WTC11 (cell line): ENCODE measurements around the gene TIAM2. TPM values are rescaled to one million over a fixed set of nuclear protein-coding genes. Genes with fewer than 3 reads are reported as not detected.

Experiments
- ATAC-seq: fragments of 200-7000 bp; cut with Tn5 transposase; 2 replicates; pipeline ENCODE4 v1.10.0; 2021; ENCODE audit warnings: mild to moderate bottlenecking, moderate library complexity
- CTCF ChIA-PET: fragments of 300-600 bp; sonication (Branson Sonifier 250); formaldehyde crosslinking; loops from one replicate; lab custom pipeline; 2021; ENCODE audit warnings: antibody characterized with exemption; lab: Charles Lee
- POLR2A ChIA-PET: fragments of 350-600 bp; sonication (Branson Sonifier 250); formaldehyde crosslinking; loops from one replicate; lab custom pipeline; 2021; ENCODE audit warnings: antibody characterized with exemption; lab: Charles Lee
- DNase-seq: peaks from one replicate; pipeline ENCODE4 v3.0.0; 2021; ENCODE audit warnings: low spot score
- H3K27ac Mint-ChIP-seq: 2 replicates; pipeline ENCODE4 v1.8.0; 2021; ENCODE audit warnings: mixed read lengths
- H3K27me3 Mint-ChIP-seq: 2 replicates; pipeline ENCODE4 v1.8.0; 2021; ENCODE audit warnings: low read depth, mild to moderate bottlenecking, moderate library complexity, mixed read lengths
- H3K36me3 Mint-ChIP-seq: 2 replicates; pipeline ENCODE4 v1.8.0; 2021; ENCODE audit warnings: mixed read lengths
- H3K4me1 Mint-ChIP-seq: 2 replicates; pipeline ENCODE4 v1.8.0; 2022; ENCODE audit warnings: mixed read lengths
- H3K4me3 Mint-ChIP-seq: 2 replicates; pipeline ENCODE4 v1.8.0; 2021; ENCODE audit warnings: mild to moderate bottlenecking, moderate library complexity, mixed read lengths
- H3K9me3 Mint-ChIP-seq: 2 replicates; pipeline ENCODE4 v1.8.0; 2021; ENCODE audit warnings: mixed read lengths
- EMX1 ChIP-seq: fragments of 250-450 bp; sonication (Bioruptor Pico); IDR thresholded peaks from 2 replicates; pipeline ENCODE4 v1.8.0; 2021; ENCODE audit warnings: mild to moderate bottlenecking
- ESRRA ChIP-seq: sonication (generic); formaldehyde crosslinking; IDR thresholded peaks from 2 replicates; pipeline ENCODE4 v1.8.1; 2022; ENCODE audit warnings: mild to moderate bottlenecking, missing genetic modification reagents, borderline replicate concordance
- FOXK1 ChIP-seq: sonication (generic); formaldehyde crosslinking; IDR thresholded peaks from 2 replicates; pipeline ENCODE4 v1.8.0; 2022; ENCODE audit warnings: mild to moderate bottlenecking, moderate library complexity, missing genetic modification reagents
- HMGA2 ChIP-seq: fragments of 250-450 bp; sonication (Bioruptor Pico); IDR thresholded peaks from 2 replicates; pipeline ENCODE4 v1.4.0; 2021; ENCODE audit warnings: mild to moderate bottlenecking, moderate library complexity
- OVOL2 ChIP-seq: fragments of 250-450 bp; sonication (Bioruptor Pico); IDR thresholded peaks from 2 replicates; pipeline ENCODE4 v1.9.0; 2021; ENCODE audit warnings: mild to moderate bottlenecking, borderline replicate concordance
- SMAD4 ChIP-seq: sonication (generic); formaldehyde crosslinking; IDR thresholded peaks from 2 replicates; pipeline ENCODE4 v1.8.0; 2022; ENCODE audit warnings: mild to moderate bottlenecking, missing genetic modification reagents
- TEAD4 ChIP-seq: sonication (generic); formaldehyde crosslinking; IDR thresholded peaks from 2 replicates; pipeline ENCODE4 v1.8.0; 2022; ENCODE audit warnings: mild to moderate bottlenecking, missing genetic modification reagents
- ZNF263 ChIP-seq: sonication (generic); formaldehyde crosslinking; IDR thresholded peaks from 2 replicates; pipeline ENCODE4 v1.8.1; 2022; ENCODE audit warnings: low read depth, mild to moderate bottlenecking, moderate library complexity, missing genetic modification reagents
- ZNF396 ChIP-seq: fragments of 250-450 bp; sonication (Bioruptor Pico); IDR thresholded peaks from 2 replicates; pipeline ENCODE4 v1.8.0; 2021; ENCODE audit warnings: mild to moderate bottlenecking, moderate library complexity, borderline replicate concordance
- ZNF423 ChIP-seq: fragments of 250-450 bp; sonication (Bioruptor Pico); IDR thresholded peaks from 2 replicates; pipeline ENCODE4 v2.1.2; 2022; ENCODE audit warnings: mild to moderate bottlenecking, moderate library complexity
- total RNA-seq: library from RNA; stranded (reverse); gene quantifications from 3 replicates; pipeline ENCODE4 v1.2.3, GENCODE V29; 2021
- TF ChIP-seq, protein P1 (sequence below): sonication (generic); formaldehyde crosslinking; IDR thresholded peaks from 2 replicates; pipeline ENCODE4 v1.8.0; 2022; ENCODE audit warnings: mild to moderate bottlenecking, missing genetic modification reagents
- TF ChIP-seq, protein P2 (sequence below): sonication (generic); formaldehyde crosslinking; conservative IDR thresholded peaks from 2 replicates; pipeline ENCODE4 v1.8.1; 2022; ENCODE audit warnings: mild to moderate bottlenecking, missing genetic modification reagents
- TF ChIP-seq, protein P3 (sequence below): sonication (generic); formaldehyde crosslinking; IDR thresholded peaks from 2 replicates; pipeline ENCODE4 v1.8.1; 2023; ENCODE audit warnings: mild to moderate bottlenecking, missing genetic modification reagents
- TF ChIP-seq, protein P4 (sequence below): sonication (generic); formaldehyde crosslinking; IDR thresholded peaks from 2 replicates; pipeline ENCODE4 v1.8.1; 2022; ENCODE audit warnings: low read depth, missing genetic modification reagents, borderline replicate concordance
- TF ChIP-seq, protein P5 (sequence below): sonication (generic); formaldehyde crosslinking; IDR thresholded peaks from 2 replicates; pipeline ENCODE4 v1.8.1; 2022; ENCODE audit warnings: low read depth, mild to moderate bottlenecking, moderate library complexity, missing genetic modification reagents, borderline replicate concordance
- TF ChIP-seq, protein P6 (sequence below): sonication (generic); formaldehyde crosslinking; IDR thresholded peaks from 2 replicates; pipeline ENCODE4 v1.8.0; 2022; ENCODE audit warnings: mild to moderate bottlenecking, missing genetic modification reagents
- TF ChIP-seq, protein P7 (sequence below): fragments of 250-450 bp; sonication (Bioruptor Pico); IDR thresholded peaks from 2 replicates; pipeline ENCODE4 v2.1.2; 2022; ENCODE audit warnings: mild to moderate bottlenecking, moderate library complexity
- TF ChIP-seq, protein P8 (sequence below): sonication (generic); formaldehyde crosslinking; IDR thresholded peaks from 2 replicates; pipeline ENCODE4 v1.8.1; 2023; ENCODE audit warnings: mild to moderate bottlenecking, missing genetic modification reagents, moderate library complexity

Gene TIAM2
- total RNA-seq, 1 experiment from 2014 or later, result 15.1 TPM

DNA sequence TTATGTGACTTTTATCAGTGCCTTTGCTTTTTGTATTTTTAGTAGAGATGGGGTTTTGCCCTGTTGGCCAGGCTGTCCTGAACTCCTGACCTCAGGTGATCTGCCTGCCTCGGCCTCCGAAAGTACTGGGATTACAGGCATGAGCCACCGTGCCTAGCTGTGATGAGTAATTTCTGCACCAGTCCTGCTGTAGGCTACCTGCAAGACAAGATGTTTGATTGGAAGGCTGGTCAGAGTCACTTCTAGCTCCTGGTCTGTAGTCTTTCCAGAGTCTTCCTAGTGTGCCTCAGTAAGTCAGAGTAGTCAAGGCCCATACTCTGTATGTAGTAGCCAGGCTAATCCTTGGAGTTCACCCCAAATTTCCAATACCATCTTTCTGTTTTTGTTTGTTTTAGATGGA lies 8.9 kb downstream of the TIAM2 start:
- ChIA-PET CTCF (interaction anchor here (1.3 kb wide), 1 partner anchor 136 kb away, joined by 4 read pairs; no protein-coding TSS in a partner anchor), POLR2A (no interaction called here)
- Mint-ChIP-seq H3K4me1 (peaks cover 32% of the 10 kb centered on the region), H3K27ac (no peak overlapping the region), H3K27me3 (no peaks in the 10 kb centered on the region), H3K36me3 (no peaks in the 10 kb centered on the region), H3K4me3 (no peak overlapping the region), H3K9me3 (no peaks in the 10 kb centered on the region)
- ATAC-seq (no peak), DNase-seq (no peak)
- TF ChIP-seq HMGA2 (CRISPR knock-in tag) (no peak), ZNF263 (CRISPR knock-in tag) (no peak), ZNF396 (no peak), EMX1 (CRISPR knock-in tag) (no peak), SMAD4 (CRISPR knock-in tag) (no peak), ZNF423 (CRISPR knock-in tag) (no peak), ESRRA (CRISPR knock-in tag) (no peak), FOXK1 (CRISPR knock-in tag) (no peak), TEAD4 (CRISPR knock-in tag) (no peak), OVOL2 (CRISPR knock-in tag) (no peak)
- TF ChIP-seq, protein P1, sequence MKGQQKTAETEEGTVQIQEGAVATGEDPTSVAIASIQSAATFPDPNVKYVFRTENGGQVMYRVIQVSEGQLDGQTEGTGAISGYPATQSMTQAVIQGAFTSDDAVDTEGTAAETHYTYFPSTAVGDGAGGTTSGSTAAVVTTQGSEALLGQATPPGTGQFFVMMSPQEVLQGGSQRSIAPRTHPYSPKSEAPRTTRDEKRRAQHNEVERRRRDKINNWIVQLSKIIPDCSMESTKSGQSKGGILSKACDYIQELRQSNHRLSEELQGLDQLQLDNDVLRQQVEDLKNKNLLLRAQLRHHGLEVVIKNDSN (CRISPR knock-in tag), result no peak
- TF ChIP-seq, protein P2, sequence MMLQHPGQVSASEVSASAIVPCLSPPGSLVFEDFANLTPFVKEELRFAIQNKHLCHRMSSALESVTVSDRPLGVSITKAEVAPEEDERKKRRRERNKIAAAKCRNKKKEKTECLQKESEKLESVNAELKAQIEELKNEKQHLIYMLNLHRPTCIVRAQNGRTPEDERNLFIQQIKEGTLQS (CRISPR knock-in tag), result no peak
- TF ChIP-seq, protein P3, sequence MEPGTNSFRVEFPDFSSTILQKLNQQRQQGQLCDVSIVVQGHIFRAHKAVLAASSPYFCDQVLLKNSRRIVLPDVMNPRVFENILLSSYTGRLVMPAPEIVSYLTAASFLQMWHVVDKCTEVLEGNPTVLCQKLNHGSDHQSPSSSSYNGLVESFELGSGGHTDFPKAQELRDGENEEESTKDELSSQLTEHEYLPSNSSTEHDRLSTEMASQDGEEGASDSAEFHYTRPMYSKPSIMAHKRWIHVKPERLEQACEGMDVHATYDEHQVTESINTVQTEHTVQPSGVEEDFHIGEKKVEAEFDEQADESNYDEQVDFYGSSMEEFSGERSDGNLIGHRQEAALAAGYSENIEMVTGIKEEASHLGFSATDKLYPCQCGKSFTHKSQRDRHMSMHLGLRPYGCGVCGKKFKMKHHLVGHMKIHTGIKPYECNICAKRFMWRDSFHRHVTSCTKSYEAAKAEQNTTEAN (CRISPR knock-in tag), result no peak
- TF ChIP-seq, protein P4, sequence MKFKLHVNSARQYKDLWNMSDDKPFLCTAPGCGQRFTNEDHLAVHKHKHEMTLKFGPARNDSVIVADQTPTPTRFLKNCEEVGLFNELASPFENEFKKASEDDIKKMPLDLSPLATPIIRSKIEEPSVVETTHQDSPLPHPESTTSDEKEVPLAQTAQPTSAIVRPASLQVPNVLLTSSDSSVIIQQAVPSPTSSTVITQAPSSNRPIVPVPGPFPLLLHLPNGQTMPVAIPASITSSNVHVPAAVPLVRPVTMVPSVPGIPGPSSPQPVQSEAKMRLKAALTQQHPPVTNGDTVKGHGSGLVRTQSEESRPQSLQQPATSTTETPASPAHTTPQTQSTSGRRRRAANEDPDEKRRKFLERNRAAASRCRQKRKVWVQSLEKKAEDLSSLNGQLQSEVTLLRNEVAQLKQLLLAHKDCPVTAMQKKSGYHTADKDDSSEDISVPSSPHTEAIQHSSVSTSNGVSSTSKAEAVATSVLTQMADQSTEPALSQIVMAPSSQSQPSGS (CRISPR knock-in tag), result no peak
- TF ChIP-seq, protein P5, sequence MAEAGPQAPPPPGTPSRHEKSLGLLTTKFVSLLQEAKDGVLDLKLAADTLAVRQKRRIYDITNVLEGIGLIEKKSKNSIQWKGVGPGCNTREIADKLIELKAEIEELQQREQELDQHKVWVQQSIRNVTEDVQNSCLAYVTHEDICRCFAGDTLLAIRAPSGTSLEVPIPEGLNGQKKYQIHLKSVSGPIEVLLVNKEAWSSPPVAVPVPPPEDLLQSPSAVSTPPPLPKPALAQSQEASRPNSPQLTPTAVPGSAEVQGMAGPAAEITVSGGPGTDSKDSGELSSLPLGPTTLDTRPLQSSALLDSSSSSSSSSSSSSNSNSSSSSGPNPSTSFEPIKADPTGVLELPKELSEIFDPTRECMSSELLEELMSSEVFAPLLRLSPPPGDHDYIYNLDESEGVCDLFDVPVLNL (CRISPR knock-in tag), result no peak
- TF ChIP-seq, protein P6, sequence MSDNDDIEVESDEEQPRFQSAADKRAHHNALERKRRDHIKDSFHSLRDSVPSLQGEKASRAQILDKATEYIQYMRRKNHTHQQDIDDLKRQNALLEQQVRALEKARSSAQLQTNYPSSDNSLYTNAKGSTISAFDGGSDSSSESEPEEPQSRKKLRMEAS (CRISPR knock-in tag), result no peak
- TF ChIP-seq, protein P7, sequence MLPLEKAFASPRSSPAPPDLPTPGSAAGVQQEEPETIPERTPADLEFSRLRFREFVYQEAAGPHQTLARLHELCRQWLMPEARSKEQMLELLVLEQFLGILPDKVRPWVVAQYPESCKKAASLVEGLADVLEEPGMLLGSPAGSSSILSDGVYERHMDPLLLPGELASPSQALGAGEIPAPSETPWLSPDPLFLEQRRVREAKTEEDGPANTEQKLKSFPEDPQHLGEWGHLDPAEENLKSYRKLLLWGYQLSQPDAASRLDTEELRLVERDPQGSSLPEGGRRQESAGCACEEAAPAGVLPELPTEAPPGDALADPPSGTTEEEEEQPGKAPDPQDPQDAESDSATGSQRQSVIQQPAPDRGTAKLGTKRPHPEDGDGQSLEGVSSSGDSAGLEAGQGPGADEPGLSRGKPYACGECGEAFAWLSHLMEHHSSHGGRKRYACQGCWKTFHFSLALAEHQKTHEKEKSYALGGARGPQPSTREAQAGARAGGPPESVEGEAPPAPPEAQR (CRISPR knock-in tag), result no peak
- TF ChIP-seq, protein P8, sequence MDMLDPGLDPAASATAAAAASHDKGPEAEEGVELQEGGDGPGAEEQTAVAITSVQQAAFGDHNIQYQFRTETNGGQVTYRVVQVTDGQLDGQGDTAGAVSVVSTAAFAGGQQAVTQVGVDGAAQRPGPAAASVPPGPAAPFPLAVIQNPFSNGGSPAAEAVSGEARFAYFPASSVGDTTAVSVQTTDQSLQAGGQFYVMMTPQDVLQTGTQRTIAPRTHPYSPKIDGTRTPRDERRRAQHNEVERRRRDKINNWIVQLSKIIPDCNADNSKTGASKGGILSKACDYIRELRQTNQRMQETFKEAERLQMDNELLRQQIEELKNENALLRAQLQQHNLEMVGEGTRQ, result no peak
